ENCODE measurements around the gene ITGAD.

ITGAD gene

GRCh38 chr16:31423801-31424200, 30.7 kb downstream of the ITGAD start:
- DNase-seq (ENCODE audit: insufficient read length, low spot score) (no peak), FAIRE-seq (no peak)
- TF ChIP-seq CTCF (IDR thresholded peaks at IDR 0.05; ENCODE audit: insufficient read depth, missing control alignments), result no peak

- no peak for TF ChIP-seq CTCF (IDR thresholded peaks at IDR 0.05; ENCODE audit: insufficient read depth, missing control alignments)
- no peak for DNase-seq (ENCODE audit: insufficient read length, low spot score)
- no peak for FAIRE-seq
Observed at GRCh38 chr16:31427441-31428278, 34.5 kb downstream of the ITGAD start.

GRCh38 chr16:31428279-31428597, 35.1 kb downstream of the ITGAD start, which contains the start of gene COX6A2:
TSS of gene COX6A2 (minus strand) at chr16:31428360. CDS start at chr16:31428325, 35 bp downstream.
- FAIRE-seq, result no peak
- no peak for TF ChIP-seq CTCF (IDR thresholded peaks at IDR 0.05; ENCODE audit: insufficient read depth, missing control alignments)
- no peak for DNase-seq (ENCODE audit: insufficient read length, low spot score)

GRCh38 chr16:31428638-31429247, 35.6 kb downstream of the ITGAD start:
- FAIRE-seq, result no peak
- TF ChIP-seq CTCF (IDR thresholded peaks at IDR 0.05; ENCODE audit: insufficient read depth, missing control alignments), result no peak
- DNase-seq (ENCODE audit: insufficient read length, low spot score), result no peak

- no peak for DNase-seq (ENCODE audit: insufficient read length, low spot score)
- FAIRE-seq, result no peak
Observed at GRCh38 chr16:31429314-31429713, 36.2 kb downstream of the ITGAD start.

GRCh38 chr16:31429796-31430195, 36.7 kb downstream of the ITGAD start:
- FAIRE-seq (no peak), DNase-seq (ENCODE audit: insufficient read length, low spot score) (no peak)
- no peak for TF ChIP-seq CTCF (IDR thresholded peaks at IDR 0.05; ENCODE audit: insufficient read depth, missing control alignments)

More at GRCh38 chr16:31429314-31429713, 36.2 kb downstream of the ITGAD start:
- TF ChIP-seq CTCF (IDR thresholded peaks at IDR 0.05; ENCODE audit: insufficient read depth, missing control alignments), result no peak
